Upper lobe of left lung (tissue), 6 donors: ENCODE measurements around the gene HS6ST1. TPM values are rescaled to one million over a fixed set of nuclear protein-coding genes. Genes with fewer than 3 reads are reported as not detected.

ENCODE experiments used
- ATAC-seq, 2 donors: fragments of 200-7000 bp; cut with Tn5 transposase; one replicate each; pipeline ENCODE4 v1.9.1; 2022; ENCODE audit warnings: mild to moderate bottlenecking in 2 of 2, moderate library complexity in 2 of 2; ENCODE audit not compliant: low FRiP score in 2 of 2
- DNase-seq, 2 donors: peaks; one replicate each; pipeline ENCODE4 v3.0.0-alpha.2; 2019 to 2020
- H3K27ac ChIP-seq, 4 donors: fragments of 200-600 bp; sonication (generic); one replicate each; pipeline ENCODE4 v1.5.1; 2016 to 2019
- H3K27me3 ChIP-seq, 4 donors: fragments of 200-600 bp; sonication (generic); one replicate each; pipeline ENCODE4 v1.5.1; 2017 to 2019
- H3K36me3 ChIP-seq, 4 donors: fragments of 200-600 bp; sonication (generic); one replicate each; pipeline ENCODE4 v1.5.1; 2016 to 2019
- H3K4me1 ChIP-seq, 4 donors: fragments of 200-600 bp; sonication (generic); one replicate each; pipeline ENCODE4 v1.5.1; 2018 to 2019
- H3K4me3 ChIP-seq, 4 donors: fragments of 200-600 bp; sonication (generic); one replicate each; pipeline ENCODE4 v1.5.1; 2017 to 2019; ENCODE audit warnings: mild to moderate bottlenecking in 2 of 4, moderate library complexity in 1 of 4
- H3K9me3 ChIP-seq, 4 donors: fragments of 200-600 bp; sonication (generic); one replicate each; pipeline ENCODE4 v1.5.1; 2018 to 2019
- CTCF ChIP-seq, 6 experiments: fragments of 450-650 bp in 4 of 6; fragments of 200-600 bp in 2 of 6; sonication (generic) in 2 of 6; IDR thresholded peaks; one replicate each; pipeline ENCODE4 v1.5.1; 2016 to 2019; ENCODE audit warnings: antibody characterized with exemption in 6 of 6
- EP300 ChIP-seq, 4 donors: sonication (generic); formaldehyde crosslinking; IDR thresholded peaks; one replicate each; pipeline ENCODE4 v1.5.1; 2017; ENCODE audit warnings: antibody characterized with exemption in 4 of 4, control low read depth in 2 of 4
- POLR2A ChIP-seq, 4 donors: fragments of 450-650 bp; IDR thresholded peaks; one replicate each; pipeline ENCODE4 v1.5.1; 2016 to 2017; ENCODE audit warnings: antibody characterized with exemption in 4 of 4, mild to moderate bottlenecking in 2 of 4
- POLR2AphosphoS5 ChIP-seq, 2 donors: sonication (generic); formaldehyde crosslinking; IDR thresholded peaks; one replicate each; pipeline ENCODE4 v1.5.1; 2017; ENCODE audit warnings: antibody characterized with exemption in 2 of 2
- WGBS, 2 donors: methylation state at CpG; one replicate each; pipeline ENCODE4 v1.1.5; 2017 to 2018; 5-methylcytosine and 5-hydroxymethylcytosine counted together
- total RNA-seq, 6 donors: library from RNA; depleted of rRNA in 4 of 6; stranded (reverse); fragments of >200 nt in 4 of 6; gene quantifications; one replicate each; pipeline versions ENCODE4 v1.1.0 to v1.2.1, GENCODE V29; 2016 to 2021
- donor health status: DM: no; HTN: no; CAD: no; lungs with moderate emphysema.
- donor health status: DM: no; HTN: yes; CAD: no; lungs with severe emphysema.

The HS6ST1 gene
- total RNA-seq, 6 donors from 2014 or later, result 24.0 to 96.8 (median 37.0) TPM

GRCh38 chr2:128291161-128291843, 27.4 kb downstream of the HS6ST1 start:
- WGBS, 2 donors, result 88 to 90% methylated on average over 10 to 13 of the region's 13 CpGs
- TF ChIP-seq CTCF (IDR thresholded peaks at IDR 0.05) (no peak), POLR2AphosphoS5 (IDR thresholded peaks at IDR 0.05) (no peak), EP300 (IDR thresholded peaks at IDR 0.05) (no peak), POLR2A (IDR thresholded peaks at IDR 0.05) (no peak)
- no peaks in the 10 kb centered on the region for H3K9me3 ChIP-seq
- no peaks in the 10 kb centered on the region for H3K27me3 ChIP-seq
- ATAC-seq (peak in 1 of 2 donors; percentile 2), DNase-seq (no peak)
- H3K4me3 ChIP-seq, result no peak overlapping the region
- peaks cover 0 to 7% (median 0%) of the 10 kb centered on the region in 4 donors for H3K36me3 ChIP-seq
- no peak overlapping the region for H3K27ac ChIP-seq
- peaks cover 0 to 13% (median 0%) of the 10 kb centered on the region in 4 donors for H3K4me1 ChIP-seq

- H3K4me3 ChIP-seq, result no peak overlapping the region
- no peaks in the 10 kb centered on the region for H3K9me3 ChIP-seq
- H3K4me1 ChIP-seq, result peaks cover 0 to 13% (median 0%) of the 10 kb centered on the region in 4 donors
- WGBS, 2 donors, result 96 to 99% methylated on average over 3 of the region's 3 CpGs
- TF ChIP-seq POLR2A (IDR thresholded peaks at IDR 0.05) (no peak), CTCF (IDR thresholded peaks at IDR 0.05) (no peak), EP300 (IDR thresholded peaks at IDR 0.05) (no peak), POLR2AphosphoS5 (IDR thresholded peaks at IDR 0.05) (no peak)
- H3K27me3 ChIP-seq, result no peaks in the 10 kb centered on the region
- no peak for DNase-seq
- H3K36me3 ChIP-seq, result peaks cover 0 to 12% (median 0%) of the 10 kb centered on the region in 4 donors
- H3K27ac ChIP-seq, result no peak overlapping the region
- no peak for ATAC-seq
These were observed 28.3 kb downstream of the HS6ST1 start for GRCh38 chr2:128290356-128290755.

GRCh38 chr2:128289439-128289838, 29.2 kb downstream of the HS6ST1 start:
- 72 to 82% methylated on average over 10 of the region's 10 CpGs for WGBS, 2 donors

GRCh38 chr2:128288781-128289180, 29.9 kb downstream of the HS6ST1 start:
- 91 to 100% methylated on average over 6 of the region's 9 CpGs for WGBS, 2 donors
- H3K27me3 ChIP-seq, result no peaks in the 10 kb centered on the region

More at GRCh38 chr2:128289439-128289838, 29.2 kb downstream of the HS6ST1 start:
- no peak for ATAC-seq
- no peak for DNase-seq
- Histone ChIP-seq H3K27ac (no peak overlapping the region), H3K4me1 (peaks cover 0 to 13% (median 0%) of the 10 kb centered on the region in 4 donors), H3K36me3 (peaks cover 0 to 12% (median 0%) of the 10 kb centered on the region in 4 donors), H3K9me3 (no peaks in the 10 kb centered on the region), H3K27me3 (no peaks in the 10 kb centered on the region), H3K4me3 (no peak overlapping the region)
- TF ChIP-seq POLR2A (IDR thresholded peaks at IDR 0.05), result no peak
- TF ChIP-seq POLR2AphosphoS5 (IDR thresholded peaks at IDR 0.05), result no peak
- TF ChIP-seq CTCF (IDR thresholded peaks at IDR 0.05), result no peak
- no peak for TF ChIP-seq EP300 (IDR thresholded peaks at IDR 0.05)

GRCh38 chr2:128287780-128288735, 30.6 kb downstream of the HS6ST1 start:
- H3K9me3 ChIP-seq, result no peaks in the 10 kb centered on the region

More at GRCh38 chr2:128288781-128289180, 29.9 kb downstream of the HS6ST1 start:
- ATAC-seq (no peak), DNase-seq (no peak)
- Histone ChIP-seq H3K27ac (no peak overlapping the region), H3K9me3 (no peaks in the 10 kb centered on the region), H3K4me3 (no peak overlapping the region), H3K4me1 (peaks cover 0 to 16% (median 0%) of the 10 kb centered on the region in 4 donors), H3K36me3 (peaks cover 0 to 12% (median 0%) of the 10 kb centered on the region in 4 donors)
- TF ChIP-seq POLR2A (IDR thresholded peaks at IDR 0.05) (no peak), EP300 (IDR thresholded peaks at IDR 0.05) (no peak)

More at GRCh38 chr2:128287780-128288735, 30.6 kb downstream of the HS6ST1 start:
- H3K27ac ChIP-seq, result no peak overlapping the region
- H3K4me3 ChIP-seq, result no peak overlapping the region
- DNase-seq (no peak), ATAC-seq (no peak)
- no peak for TF ChIP-seq POLR2A (IDR thresholded peaks at IDR 0.05)
- TF ChIP-seq POLR2AphosphoS5 (IDR thresholded peaks at IDR 0.05), result no peak
- no peak for TF ChIP-seq CTCF (IDR thresholded peaks at IDR 0.05)
- TF ChIP-seq EP300 (IDR thresholded peaks at IDR 0.05), result no peak
- H3K36me3 ChIP-seq, result peaks cover 0 to 12% (median 0%) of the 10 kb centered on the region in 4 donors
- no peaks in the 10 kb centered on the region for H3K27me3 ChIP-seq
- WGBS, 2 donors, result 92 to 94% methylated on average over 13 to 23 of the region's 23 CpGs
- peaks cover 0 to 18% (median 1%) of the 10 kb centered on the region in 4 donors for H3K4me1 ChIP-seq
